ENCODE data around the gene MCUB.

DNA sequence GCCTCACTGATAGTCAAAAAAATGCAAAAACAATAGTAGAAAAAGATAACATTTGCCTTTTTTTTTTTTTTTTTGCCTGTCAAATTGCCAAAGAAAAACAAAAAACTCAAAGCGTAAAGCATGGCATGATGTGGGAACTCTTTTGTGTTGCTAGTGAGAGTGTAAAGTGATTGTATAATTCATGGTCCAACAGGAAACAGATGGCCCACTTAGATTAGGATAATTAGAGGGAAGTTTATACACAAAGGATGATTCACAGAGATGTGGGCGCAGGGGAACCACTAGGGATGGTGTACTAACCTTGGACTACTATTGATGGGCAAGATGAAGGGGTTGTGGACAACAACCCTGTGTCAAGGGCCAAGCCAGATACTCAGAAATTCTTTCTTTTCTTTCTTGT is 16.4 kb downstream of the MCUB start:
- TF ChIP-seq EP300 (IDR thresholded peaks at IDR 0.05; ENCODE audit: low read depth in 2 of 2, low read length in 2 of 2) (no peak), EP300 (CRISPR knock-in tag; IDR thresholded peaks at IDR 0.05; ENCODE audit: borderline replicate concordance) (no peak), JUN (CRISPR knock-in tag; IDR thresholded peaks at IDR 0.05) (no peak), SIX1 (CRISPR knock-in tag; IDR thresholded peaks at IDR 0.05; ENCODE audit: borderline replicate concordance) (no peak), FOXC1 (CRISPR knock-in tag; IDR thresholded peaks at IDR 0.05; ENCODE audit: borderline replicate concordance) (no peak), MAZ (IDR thresholded peaks at IDR 0.05; ENCODE audit: borderline replicate concordance, low read depth, low read length) (no peak), MAZ (CRISPR knock-in tag; IDR thresholded peaks at IDR 0.05; ENCODE audit: low read depth) (no peak), MBD4 (IDR thresholded peaks at IDR 0.05; ENCODE audit: borderline replicate concordance, low read length) (no peak), ZSCAN30 (CRISPR knock-in tag; IDR thresholded peaks at IDR 0.05) (no peak), ELF3 (CRISPR knock-in tag; IDR thresholded peaks at IDR 0.05) (no peak), XBP1 (CRISPR knock-in tag; IDR thresholded peaks at IDR 0.05) (no peak), PTBP1 (IDR thresholded peaks at IDR 0.05; ENCODE audit: low read depth, low read length, poor library complexity, severe bottlenecking) (no peak), POLR2A (IDR thresholded peaks at IDR 0.05; ENCODE audit: insufficient read depth in 1 of 2, low read depth in 2 of 2, low read length in 2 of 2) (no peak)
- TF ChIP-seq, protein P1, sequence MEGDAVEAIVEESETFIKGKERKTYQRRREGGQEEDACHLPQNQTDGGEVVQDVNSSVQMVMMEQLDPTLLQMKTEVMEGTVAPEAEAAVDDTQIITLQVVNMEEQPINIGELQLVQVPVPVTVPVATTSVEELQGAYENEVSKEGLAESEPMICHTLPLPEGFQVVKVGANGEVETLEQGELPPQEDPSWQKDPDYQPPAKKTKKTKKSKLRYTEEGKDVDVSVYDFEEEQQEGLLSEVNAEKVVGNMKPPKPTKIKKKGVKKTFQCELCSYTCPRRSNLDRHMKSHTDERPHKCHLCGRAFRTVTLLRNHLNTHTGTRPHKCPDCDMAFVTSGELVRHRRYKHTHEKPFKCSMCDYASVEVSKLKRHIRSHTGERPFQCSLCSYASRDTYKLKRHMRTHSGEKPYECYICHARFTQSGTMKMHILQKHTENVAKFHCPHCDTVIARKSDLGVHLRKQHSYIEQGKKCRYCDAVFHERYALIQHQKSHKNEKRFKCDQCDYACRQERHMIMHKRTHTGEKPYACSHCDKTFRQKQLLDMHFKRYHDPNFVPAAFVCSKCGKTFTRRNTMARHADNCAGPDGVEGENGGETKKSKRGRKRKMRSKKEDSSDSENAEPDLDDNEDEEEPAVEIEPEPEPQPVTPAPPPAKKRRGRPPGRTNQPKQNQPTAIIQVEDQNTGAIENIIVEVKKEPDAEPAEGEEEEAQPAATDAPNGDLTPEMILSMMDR (CRISPR knock-in tag; IDR thresholded peaks at IDR 0.05), result no peak
- TF ChIP-seq, protein P2, sequence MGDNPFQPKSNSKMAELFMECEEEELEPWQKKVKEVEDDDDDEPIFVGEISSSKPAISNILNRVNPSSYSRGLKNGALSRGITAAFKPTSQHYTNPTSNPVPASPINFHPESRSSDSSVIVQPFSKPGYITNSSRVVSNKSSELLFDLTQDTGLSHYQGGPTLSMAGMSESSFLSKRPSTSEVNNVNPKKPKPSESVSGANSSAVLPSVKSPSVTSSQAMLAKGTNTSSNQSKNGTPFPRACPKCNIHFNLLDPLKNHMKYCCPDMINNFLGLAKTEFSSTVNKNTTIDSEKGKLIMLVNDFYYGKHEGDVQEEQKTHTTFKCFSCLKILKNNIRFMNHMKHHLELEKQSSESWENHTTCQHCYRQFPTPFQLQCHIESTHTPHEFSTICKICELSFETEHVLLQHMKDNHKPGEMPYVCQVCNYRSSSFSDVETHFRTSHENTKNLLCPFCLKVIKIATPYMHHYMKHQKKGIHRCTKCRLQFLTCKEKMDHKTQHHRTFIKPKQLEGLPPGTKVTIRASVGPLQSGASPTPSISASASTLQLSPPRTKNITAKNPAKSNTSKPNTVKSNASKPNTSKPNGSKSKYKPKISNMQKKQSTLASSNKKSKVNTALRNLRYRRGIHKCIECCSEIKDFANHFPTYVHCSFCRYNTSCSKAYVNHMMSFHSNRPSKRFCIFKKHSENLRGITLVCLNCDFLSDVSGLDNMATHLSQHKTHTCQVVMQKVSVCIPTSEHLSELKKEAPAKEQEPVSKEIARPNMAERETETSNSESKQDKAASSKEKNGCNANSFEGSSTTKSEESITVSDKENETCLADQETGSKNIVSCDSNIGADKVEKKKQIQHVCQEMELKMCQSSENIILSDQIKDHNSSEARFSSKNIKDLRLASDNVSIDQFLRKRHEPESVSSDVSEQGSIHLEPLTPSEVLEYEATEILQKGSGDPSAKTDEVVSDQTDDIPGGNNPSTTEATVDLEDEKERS (CRISPR knock-in tag; IDR thresholded peaks at IDR 0.05), result no peak
